WTC11 (cell line): ENCODE data around the gene TRIM29. TPM values are rescaled to one million over a fixed set of nuclear protein-coding genes. Genes with fewer than 3 reads are reported as not detected.

Experiments used
- ATAC-seq: fragments of 200-7000 bp; cut with Tn5 transposase; 2 replicates; pipeline ENCODE4 v1.10.0; 2021; ENCODE audit warnings: mild to moderate bottlenecking, moderate library complexity
- CTCF ChIA-PET: fragments of 300-600 bp; sonication (Branson Sonifier 250); formaldehyde crosslinking; loops from one replicate; lab custom pipeline; 2021; ENCODE audit warnings: antibody characterized with exemption; lab: Charles Lee
- POLR2A ChIA-PET: fragments of 350-600 bp; sonication (Branson Sonifier 250); formaldehyde crosslinking; loops from one replicate; lab custom pipeline; 2021; ENCODE audit warnings: antibody characterized with exemption; lab: Charles Lee
- DNase-seq: peaks from one replicate; pipeline ENCODE4 v3.0.0; 2021; ENCODE audit warnings: low spot score
- H3K27ac Mint-ChIP-seq: 2 replicates; pipeline ENCODE4 v1.8.0; 2021; ENCODE audit warnings: mixed read lengths
- H3K27me3 Mint-ChIP-seq: 2 replicates; pipeline ENCODE4 v1.8.0; 2021; ENCODE audit warnings: low read depth, mild to moderate bottlenecking, moderate library complexity, mixed read lengths
- H3K36me3 Mint-ChIP-seq: 2 replicates; pipeline ENCODE4 v1.8.0; 2021; ENCODE audit warnings: mixed read lengths
- H3K4me1 Mint-ChIP-seq: 2 replicates; pipeline ENCODE4 v1.8.0; 2022; ENCODE audit warnings: mixed read lengths
- H3K4me3 Mint-ChIP-seq: 2 replicates; pipeline ENCODE4 v1.8.0; 2021; ENCODE audit warnings: mild to moderate bottlenecking, moderate library complexity, mixed read lengths
- H3K9me3 Mint-ChIP-seq: 2 replicates; pipeline ENCODE4 v1.8.0; 2021; ENCODE audit warnings: mixed read lengths
- ATF6 ChIP-seq: sonication (generic); formaldehyde crosslinking; IDR thresholded peaks from 2 replicates; pipeline ENCODE4 v1.8.1; 2023; ENCODE audit warnings: mild to moderate bottlenecking, missing genetic modification reagents
- CDX4 ChIP-seq: fragments of 250-450 bp; sonication (Bioruptor Pico); IDR thresholded peaks from 2 replicates; pipeline ENCODE4 v1.9.0; 2021; ENCODE audit warnings: moderate library complexity, mild to moderate bottlenecking, inconsistent platforms, borderline replicate concordance
- E2F1 ChIP-seq: sonication (generic); formaldehyde crosslinking; IDR thresholded peaks from 2 replicates; pipeline ENCODE4 v1.8.0; 2022; ENCODE audit warnings: mild to moderate bottlenecking, missing genetic modification reagents
- E2F4 ChIP-seq: sonication (generic); formaldehyde crosslinking; IDR thresholded peaks from 2 replicates; pipeline ENCODE4 v1.8.1; 2022; ENCODE audit warnings: low read depth, mild to moderate bottlenecking, moderate library complexity, missing genetic modification reagents, borderline replicate concordance
- FOXK1 ChIP-seq: sonication (generic); formaldehyde crosslinking; IDR thresholded peaks from 2 replicates; pipeline ENCODE4 v1.8.0; 2022; ENCODE audit warnings: mild to moderate bottlenecking, moderate library complexity, missing genetic modification reagents
- GTF2I ChIP-seq: fragments of 250-450 bp; sonication (Bioruptor Pico); conservative IDR thresholded peaks from 2 replicates; pipeline ENCODE4 v1.4.0; 2021; ENCODE audit warnings: mild to moderate bottlenecking
- MXD4 ChIP-seq: fragments of 250-450 bp; sonication (Bioruptor Pico); IDR thresholded peaks from 2 replicates; pipeline ENCODE4 v1.8.0; 2021; ENCODE audit warnings: mild to moderate bottlenecking, moderate library complexity, borderline replicate concordance
- PRDM15 ChIP-seq: sonication (generic); formaldehyde crosslinking; IDR thresholded peaks from 2 replicates; pipeline ENCODE4 v1.8.0; 2022; ENCODE audit warnings: missing genetic modification reagents
- SP1 ChIP-seq: sonication (generic); formaldehyde crosslinking; conservative IDR thresholded peaks from 2 replicates; pipeline ENCODE4 v1.8.1; 2022; ENCODE audit warnings: missing genetic modification reagents
- TP53 ChIP-seq: sonication (generic); formaldehyde crosslinking; IDR thresholded peaks from 2 replicates; pipeline ENCODE4 v1.8.1; 2023; ENCODE audit warnings: mild to moderate bottlenecking, missing genetic modification reagents
- USF2 ChIP-seq: sonication (generic); formaldehyde crosslinking; IDR thresholded peaks from 2 replicates; pipeline ENCODE4 v1.8.1; 2023; ENCODE audit warnings: mild to moderate bottlenecking, missing genetic modification reagents, moderate library complexity
- ZMAT4 ChIP-seq: fragments of 250-450 bp; sonication (Bioruptor Pico); IDR thresholded peaks from 2 replicates; pipeline ENCODE4 v1.9.0; 2021; ENCODE audit warnings: mild to moderate bottlenecking
- ZNF317 ChIP-seq: sonication (generic); formaldehyde crosslinking; IDR thresholded peaks from 2 replicates; pipeline ENCODE4 v1.8.1; 2023; ENCODE audit warnings: low read depth, mild to moderate bottlenecking, moderate library complexity, missing genetic modification reagents, borderline replicate concordance
- ZNF396 ChIP-seq: fragments of 250-450 bp; sonication (Bioruptor Pico); IDR thresholded peaks from 2 replicates; pipeline ENCODE4 v1.8.0; 2021; ENCODE audit warnings: mild to moderate bottlenecking, moderate library complexity, borderline replicate concordance
- ZNF416 ChIP-seq: fragments of 250-450 bp; sonication (Bioruptor Pico); IDR thresholded peaks from 2 replicates; pipeline ENCODE4 v1.9.0; 2021; ENCODE audit warnings: mild to moderate bottlenecking, inconsistent platforms
- ZNF512 ChIP-seq: sonication (generic); formaldehyde crosslinking; IDR thresholded peaks from 2 replicates; pipeline ENCODE4 v1.8.1; 2022; ENCODE audit warnings: missing genetic modification reagents, borderline replicate concordance
- total RNA-seq: library from RNA; stranded (reverse); gene quantifications from 3 replicates; pipeline ENCODE4 v1.2.3, GENCODE V29; 2021

The TRIM29 gene
- total RNA-seq, 1 experiment from 2014 or later = 0.11 TPM

GRCh38 chr11:120098503-120099020 lies 39.4 kb downstream of the TRIM29 start:
- Mint-ChIP-seq H3K36me3 (no peaks in the 10 kb centered on the region), H3K4me1 (peaks cover 21% of the 10 kb centered on the region), H3K27me3 (peaks cover 9% of the 10 kb centered on the region), H3K27ac (no peak overlapping the region)
- no peak for DNase-seq
- POLR2A ChIA-PET = no interaction called here
- peak; percentile 60 for TF ChIP-seq USF2 (CRISPR knock-in tag)
- no peak for TF ChIP-seq MXD4 (CRISPR knock-in tag)
- TF ChIP-seq, all 79 proteins: peak for 1
- ATAC-seq = no peak
- Mint-ChIP-seq H3K4me3 (no peak overlapping the region), H3K9me3 (no peaks in the 10 kb centered on the region)
- CTCF ChIA-PET = interaction anchor here (0.5 to 3.6 kb wide), 10 partner anchors 8 to 371 kb away, joined by 3 to 23 read pairs (median 4); no protein-coding TSS in a partner anchor

GRCh38 chr11:120097721-120098385 lies 40.1 kb downstream of the TRIM29 start:
- Mint-ChIP-seq H3K27me3 (peaks cover 9% of the 10 kb centered on the region), H3K36me3 (no peaks in the 10 kb centered on the region), H3K27ac (no peak overlapping the region), H3K4me3 (no peak overlapping the region), H3K9me3 (no peaks in the 10 kb centered on the region), H3K4me1 (peaks cover 21% of the 10 kb centered on the region)
- DNase-seq = no peak
- CTCF ChIA-PET = interaction anchor here (0.5 to 3.6 kb wide), 14 partner anchors 9 to 371 kb away, joined by 3 to 23 read pairs (median 4); partner anchors contain the start of gene POU2F3
- POLR2A ChIA-PET = interaction anchor here (0.6 kb wide), 2 partner anchors 90 to 828 kb away, joined by 3 read pairs; no protein-coding TSS in a partner anchor
- ATAC-seq = no peak
- TF ChIP-seq ZMAT4 (CRISPR knock-in tag) = no peak
- no peak for TF ChIP-seq SP1 (CRISPR knock-in tag)
- TF ChIP-seq E2F1 (CRISPR knock-in tag) = no peak
- no peak for TF ChIP-seq ZNF396 (CRISPR knock-in tag)
- no peak for TF ChIP-seq ATF6
- TF ChIP-seq ZNF512 (CRISPR knock-in tag) = no peak
- TF ChIP-seq CDX4 (CRISPR knock-in tag) = no peak
- no peak for TF ChIP-seq GTF2I (CRISPR knock-in tag)
- TF ChIP-seq E2F4 (CRISPR knock-in tag) = no peak
- TF ChIP-seq PRDM15 (CRISPR knock-in tag) = no peak
- TF ChIP-seq TP53 (CRISPR knock-in tag) = no peak
- TF ChIP-seq ZNF317 = no peak
- TF ChIP-seq FOXK1 (CRISPR knock-in tag) = no peak
- no peak for TF ChIP-seq ZNF416 (CRISPR knock-in tag)
